ENCODE results near the gene ARID5B.

Gene ARID5B

DNA sequence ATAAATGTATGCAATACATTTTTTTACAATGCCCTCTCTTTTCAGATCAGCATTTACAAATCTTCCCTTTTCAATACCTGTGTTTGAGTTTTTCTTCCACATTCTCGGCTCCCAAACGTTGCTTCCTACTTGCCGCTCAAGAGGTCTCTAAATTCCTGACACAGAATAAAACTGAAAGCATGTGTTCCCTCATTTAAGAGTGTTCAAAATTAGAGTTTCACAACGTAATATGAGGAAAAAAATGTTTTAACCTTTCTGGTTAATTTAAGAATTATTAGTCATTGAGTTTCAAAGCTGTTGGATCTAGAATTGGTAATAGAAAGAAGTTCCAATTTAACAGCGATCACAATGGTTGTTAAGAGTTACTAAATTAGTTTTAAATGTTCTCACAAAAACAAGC, 100.4 kb downstream of the ARID5B start:
- Histone ChIP-seq H3K9me3 (no peaks in the 10 kb centered on the region), H3K4me1 (peaks cover 0 to 60% (median 18%) of the 10 kb centered on the region in 4 donors), H3K27ac (peak overlapping the region; percentile 42 to 67), H3K36me3 (peaks cover 0 to 7% (median 0%) of the 10 kb centered on the region in 3 donors), H3K27me3 (no peaks in the 10 kb centered on the region), H3K4me3 (no peak overlapping the region)
- no peak for DNase-seq
- intact Hi-C loops (cut with DNase I; ENCODE audit: low total_unique reads), result no loop called here
- TF ChIP-seq, protein P1, sequence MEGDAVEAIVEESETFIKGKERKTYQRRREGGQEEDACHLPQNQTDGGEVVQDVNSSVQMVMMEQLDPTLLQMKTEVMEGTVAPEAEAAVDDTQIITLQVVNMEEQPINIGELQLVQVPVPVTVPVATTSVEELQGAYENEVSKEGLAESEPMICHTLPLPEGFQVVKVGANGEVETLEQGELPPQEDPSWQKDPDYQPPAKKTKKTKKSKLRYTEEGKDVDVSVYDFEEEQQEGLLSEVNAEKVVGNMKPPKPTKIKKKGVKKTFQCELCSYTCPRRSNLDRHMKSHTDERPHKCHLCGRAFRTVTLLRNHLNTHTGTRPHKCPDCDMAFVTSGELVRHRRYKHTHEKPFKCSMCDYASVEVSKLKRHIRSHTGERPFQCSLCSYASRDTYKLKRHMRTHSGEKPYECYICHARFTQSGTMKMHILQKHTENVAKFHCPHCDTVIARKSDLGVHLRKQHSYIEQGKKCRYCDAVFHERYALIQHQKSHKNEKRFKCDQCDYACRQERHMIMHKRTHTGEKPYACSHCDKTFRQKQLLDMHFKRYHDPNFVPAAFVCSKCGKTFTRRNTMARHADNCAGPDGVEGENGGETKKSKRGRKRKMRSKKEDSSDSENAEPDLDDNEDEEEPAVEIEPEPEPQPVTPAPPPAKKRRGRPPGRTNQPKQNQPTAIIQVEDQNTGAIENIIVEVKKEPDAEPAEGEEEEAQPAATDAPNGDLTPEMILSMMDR (IDR thresholded peaks at IDR 0.05), result no peak

DNA sequence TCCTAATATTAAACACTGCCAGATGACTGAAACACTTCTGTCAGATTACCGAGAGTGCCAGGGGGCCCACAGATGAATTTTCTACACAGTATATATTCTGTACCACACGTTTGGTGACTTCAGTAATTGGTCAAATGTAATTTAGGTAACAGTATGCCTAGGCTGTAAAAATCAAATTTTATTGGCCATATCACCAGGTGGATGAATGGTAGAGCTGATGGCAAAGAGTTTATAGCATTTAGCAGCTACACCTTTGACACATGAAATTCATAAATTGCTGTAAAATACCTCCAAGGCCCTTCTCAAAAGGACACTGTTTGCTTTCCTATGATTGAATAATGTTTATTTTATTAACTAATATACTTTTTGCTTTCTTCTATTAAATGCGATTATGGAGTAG, 101.3 kb downstream of the ARID5B start:
- Histone ChIP-seq H3K4me3 (no peak overlapping the region), H3K27ac (peak overlapping the region; percentile 42 to 67)

DNA sequence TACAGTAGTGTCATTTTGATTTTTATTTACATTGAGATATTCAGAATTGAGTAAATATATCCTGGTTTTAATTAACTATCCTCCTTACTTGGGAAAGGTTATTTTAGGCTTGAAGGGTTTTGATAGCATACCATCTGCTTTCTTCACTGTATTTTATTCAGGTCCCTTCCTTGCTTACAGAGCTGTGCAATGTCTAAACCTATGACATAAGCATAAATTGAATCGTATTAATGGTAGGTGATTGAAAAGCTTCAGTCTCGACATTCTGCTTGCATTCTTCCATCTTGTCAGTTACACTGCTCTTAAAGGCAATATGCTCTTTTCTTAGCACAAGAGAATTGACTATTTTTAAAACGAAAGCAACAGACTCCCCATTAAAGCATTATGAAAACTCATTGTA, 102.5 kb downstream of the ARID5B start:
- Histone ChIP-seq H3K9me3 (no peaks in the 10 kb centered on the region), H3K27me3 (no peaks in the 10 kb centered on the region), H3K36me3 (peaks cover 0 to 7% (median 0%) of the 10 kb centered on the region in 3 donors), H3K27ac (peak overlapping the region; percentile 14 to 67), H3K4me3 (no peak overlapping the region), H3K4me1 (peaks cover 0 to 68% (median 28%) of the 10 kb centered on the region in 4 donors)
- TF ChIP-seq, protein P1 (IDR thresholded peaks at IDR 0.05), result no peak
- intact Hi-C loops (cut with DNase I; ENCODE audit: low total_unique reads), result no loop called here
- DNase-seq, result no peak

More for the DNA sequence above, 101.3 kb downstream of the ARID5B start:
- Histone ChIP-seq H3K36me3 (peaks cover 0 to 7% (median 0%) of the 10 kb centered on the region in 3 donors), H3K9me3 (no peaks in the 10 kb centered on the region), H3K27me3 (no peaks in the 10 kb centered on the region), H3K4me1 (peaks cover 0 to 55% (median 20%) of the 10 kb centered on the region in 4 donors)
- intact Hi-C loops (cut with DNase I; ENCODE audit: low total_unique reads), result no loop called here
- TF ChIP-seq, protein P1 (IDR thresholded peaks at IDR 0.05), result no peak
- DNase-seq, result no peak

DNA sequence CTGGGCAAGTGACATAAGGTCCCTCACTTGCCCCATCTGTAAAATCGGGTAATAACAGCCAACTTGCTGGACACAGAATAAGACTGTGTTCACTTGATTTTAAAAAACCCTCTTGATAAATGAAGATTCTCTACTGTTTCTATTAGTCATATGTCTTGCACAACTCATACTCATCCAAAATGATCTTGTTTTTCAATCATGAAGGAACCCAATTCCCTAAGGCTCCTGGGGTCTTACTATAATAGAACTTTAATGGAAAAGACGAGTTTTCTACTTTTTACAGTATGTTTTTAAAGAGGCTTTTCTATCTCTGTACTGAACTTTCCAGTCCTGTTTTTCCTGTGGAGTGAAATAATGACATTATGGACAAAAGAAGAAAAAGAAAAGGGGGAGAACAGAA, 103.8 kb downstream of the ARID5B start:
- TF ChIP-seq, protein P1 (IDR thresholded peaks at IDR 0.05), result no peak
- Histone ChIP-seq H3K36me3 (peaks cover 0 to 7% (median 0%) of the 10 kb centered on the region in 3 donors), H3K27ac (peak overlapping the region; percentile 52 to 67), H3K27me3 (no peaks in the 10 kb centered on the region), H3K9me3 (no peaks in the 10 kb centered on the region), H3K4me1 (peaks cover 0 to 80% (median 39%) of the 10 kb centered on the region in 4 donors), H3K4me3 (no peak overlapping the region)
- no peak for DNase-seq
- intact Hi-C loops (cut with DNase I; ENCODE audit: low total_unique reads), result no loop called here

GRCh38 chr10:62005687-62006086, 104.2 kb downstream of the ARID5B start:
- H3K4me3 ChIP-seq, result no peak overlapping the region
- H3K27ac ChIP-seq, result peak overlapping the region; percentile 52 to 67
- H3K9me3 ChIP-seq, result no peaks in the 10 kb centered on the region
- intact Hi-C loops (cut with DNase I; ENCODE audit: low total_unique reads), result no loop called here
- peaks cover 0 to 7% (median 0%) of the 10 kb centered on the region in 3 donors for H3K36me3 ChIP-seq
- H3K4me1 ChIP-seq, result peaks cover 0 to 83% (median 40%) of the 10 kb centered on the region in 4 donors
- DNase-seq, result no peak
- TF ChIP-seq, protein P1 (IDR thresholded peaks at IDR 0.05), result no peak
- no peaks in the 10 kb centered on the region for H3K27me3 ChIP-seq

DNA sequence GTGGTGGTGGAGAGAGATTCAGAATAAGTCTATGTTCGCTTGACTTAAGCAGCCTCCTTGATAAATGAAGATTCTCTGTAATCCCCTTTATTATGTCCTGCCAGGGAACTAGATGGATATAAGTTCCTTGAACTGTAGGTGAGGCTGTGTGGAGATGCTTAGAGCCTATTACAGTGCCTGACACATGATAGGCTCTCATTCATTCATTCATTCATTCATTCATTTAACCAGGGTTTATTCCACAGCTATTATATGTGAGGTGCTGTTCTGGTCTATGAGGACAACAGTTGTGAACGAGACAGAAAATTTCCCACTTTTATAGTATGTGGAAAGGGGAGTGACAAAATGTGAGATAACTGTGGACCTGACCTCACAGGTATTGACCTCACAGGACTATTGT, 105.6 kb downstream of the ARID5B start:
- Histone ChIP-seq H3K27ac (no peak overlapping the region), H3K36me3 (no peaks in the 10 kb centered on the region), H3K4me1 (peaks cover 0 to 75% (median 39%) of the 10 kb centered on the region in 4 donors), H3K4me3 (no peak overlapping the region), H3K27me3 (no peaks in the 10 kb centered on the region), H3K9me3 (no peaks in the 10 kb centered on the region)
- TF ChIP-seq, protein P1 (IDR thresholded peaks at IDR 0.05), result no peak
- no peak for DNase-seq
- intact Hi-C loops (cut with DNase I; ENCODE audit: low total_unique reads), result no loop called here

Data from tibial artery (tissue), 4 donors.